ENCODE measurements around the gene LRRC7. TPM values are rescaled to one million over a fixed set of nuclear protein-coding genes. Genes with fewer than 3 reads are reported as not detected.
"Not testable (repeated sequence)": the region's sequence is repeated elsewhere in the genome, so short reads cannot be mapped to it uniquely, and the experiment has no call there.

The LRRC7 gene
- total RNA-seq, 1 donor from 2014 or later: 0.05 TPM

DNA sequence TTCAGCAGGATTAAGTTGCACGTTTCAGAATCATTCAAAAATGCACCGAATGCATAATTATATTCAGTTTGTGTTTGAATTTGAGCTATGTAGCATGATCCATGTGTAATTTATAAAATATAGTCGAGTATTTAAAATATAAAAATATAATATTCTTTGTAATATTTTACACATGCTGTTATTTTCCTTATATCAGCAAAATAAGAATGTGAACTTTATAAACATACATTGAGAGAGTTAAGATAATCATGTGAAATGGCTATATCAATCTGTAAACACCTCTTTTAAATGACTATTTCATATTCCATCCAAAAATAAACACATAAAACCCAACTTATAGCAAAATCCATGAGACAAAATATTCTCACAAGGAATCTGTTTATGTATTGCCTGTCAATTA, 303.7 kb downstream of the LRRC7 start:
- DNase-seq (ENCODE audit: low read depth): no peak

DNA sequence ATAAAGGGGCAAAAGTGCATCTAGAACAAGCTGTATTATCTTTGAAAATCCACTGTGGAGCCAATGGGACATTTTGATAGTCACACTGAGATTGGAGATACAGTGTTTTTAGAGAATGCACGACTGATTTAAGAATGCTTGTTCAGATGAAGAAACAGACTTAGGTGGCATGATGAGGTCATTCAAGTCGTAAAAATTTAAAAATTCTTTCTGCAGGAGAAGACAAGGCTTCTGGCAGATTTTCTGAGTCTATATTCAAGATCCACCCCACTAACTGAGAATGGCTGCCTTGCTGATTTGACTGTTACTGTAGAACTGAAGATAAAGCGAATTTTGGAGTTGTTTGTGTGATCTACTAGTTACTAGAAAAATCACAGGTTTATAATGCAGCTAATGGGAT, 310.6 kb downstream of the LRRC7 start:
- DNase-seq (ENCODE audit: low read depth): no peak

DNA sequence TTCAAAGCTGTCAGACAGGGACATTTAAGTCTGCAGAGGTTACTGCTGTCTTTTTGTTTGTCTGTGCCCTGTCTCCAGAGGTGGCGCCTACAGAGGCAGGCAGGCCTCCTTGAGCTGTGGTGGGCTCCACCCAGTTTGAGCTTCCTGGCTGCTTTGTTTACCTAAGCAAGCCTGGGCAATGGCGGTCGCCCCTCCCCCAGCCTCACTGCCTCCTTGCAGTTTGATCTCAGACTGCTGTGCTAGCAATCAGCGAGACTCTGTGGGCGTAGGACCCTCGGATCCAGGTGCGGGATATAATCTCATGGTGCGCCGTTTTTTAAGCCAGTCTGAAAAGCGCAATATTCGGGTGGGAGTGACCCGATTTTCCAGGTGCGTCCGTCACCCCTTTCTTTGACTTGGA, 320.3 kb downstream of the LRRC7 start:
- not testable (repeated sequence) for DNase-seq (ENCODE audit: low read depth)

DNA sequence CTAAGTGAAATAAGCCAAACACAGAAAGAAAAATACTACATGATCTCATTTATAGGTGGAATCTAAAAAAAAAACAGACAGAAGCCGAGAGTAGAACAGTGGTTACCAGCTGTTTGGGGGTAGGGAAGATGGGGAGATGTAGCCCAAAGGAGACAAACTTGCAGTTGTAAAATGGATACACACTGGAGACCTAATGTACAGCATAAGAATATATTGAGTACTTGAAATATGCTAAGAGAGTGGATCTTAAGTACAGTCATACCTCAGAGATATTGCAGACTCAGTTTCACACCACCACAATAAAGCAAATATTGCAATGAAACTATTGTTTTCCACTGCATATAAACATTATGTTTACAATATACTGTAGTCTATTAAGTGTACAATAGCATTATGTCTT, 320.9 kb downstream of the LRRC7 start:
- no peak for DNase-seq (ENCODE audit: low read depth)

DNA sequence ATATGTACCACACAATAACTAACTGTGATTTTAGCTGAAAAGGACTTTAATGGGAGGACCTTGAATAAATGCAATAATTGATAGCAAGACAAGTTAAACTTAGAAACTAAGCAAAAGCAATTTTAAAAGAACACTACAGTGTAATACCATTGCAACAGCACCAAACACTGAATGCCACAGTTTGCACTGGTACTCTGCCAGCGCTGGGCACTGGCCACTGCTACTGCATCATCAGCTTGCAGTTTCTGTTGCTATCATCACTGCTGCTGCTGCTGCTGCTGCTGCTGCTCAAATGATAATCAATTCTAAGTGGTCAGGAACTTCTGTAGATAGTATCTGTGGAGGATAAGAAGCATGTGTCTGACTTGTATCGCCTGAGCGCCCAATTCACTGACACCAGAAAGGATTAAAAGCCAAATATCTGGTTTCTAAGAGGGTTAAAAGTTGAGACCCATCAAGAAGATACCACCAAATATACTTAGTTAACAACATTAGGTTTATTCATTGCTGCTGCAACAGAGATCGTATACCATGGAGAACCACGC, 330.8 kb downstream of the LRRC7 start:
- DNase-seq (ENCODE audit: low read depth): no peak

DNA sequence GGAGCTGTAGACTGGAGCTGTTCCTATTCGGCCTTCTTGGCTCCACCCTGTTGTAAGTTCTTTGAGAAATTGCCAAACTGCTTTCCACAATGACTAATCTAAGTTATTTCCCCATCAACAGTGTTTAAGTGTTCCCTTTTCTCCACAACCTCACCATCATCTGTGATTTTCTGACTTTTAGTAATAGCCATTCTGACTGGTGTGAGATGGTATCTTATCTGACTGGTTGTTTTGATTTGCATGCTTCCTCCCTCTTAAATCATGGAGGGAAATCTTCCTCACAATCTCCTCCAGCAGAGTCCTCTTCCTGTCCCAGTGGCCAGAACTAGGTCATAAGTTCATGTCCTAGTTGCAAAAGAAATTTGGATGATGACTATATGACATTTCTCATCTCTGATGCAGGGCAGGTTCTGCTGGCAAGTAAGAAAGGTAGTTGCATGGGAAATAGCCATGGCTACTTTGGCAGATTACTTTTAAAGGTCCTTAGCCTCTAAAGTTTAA, 343.6 kb downstream of the LRRC7 start:
- DNase-seq (ENCODE audit: low read depth): no peak

DNA sequence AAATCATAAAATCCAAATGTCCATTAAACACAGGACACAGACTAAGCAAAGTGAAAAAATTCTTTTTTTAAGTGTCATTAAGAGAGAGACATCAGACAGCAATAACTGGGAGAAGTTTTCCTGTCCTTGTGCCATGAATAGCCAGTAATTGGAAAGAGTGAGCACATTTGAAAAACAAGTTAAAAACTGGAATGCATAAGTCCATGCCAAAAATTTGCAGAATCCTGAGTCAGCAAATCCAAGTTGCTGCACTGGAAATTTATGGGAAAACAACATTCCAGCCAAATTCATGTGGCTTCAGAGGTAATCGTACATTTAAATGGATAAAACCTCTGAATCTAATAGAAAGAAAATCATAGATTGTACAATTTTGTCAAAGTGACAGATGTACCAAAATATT, 346.3 kb downstream of the LRRC7 start:
- peak; percentile 11 for DNase-seq (ENCODE audit: low read depth)

DNA sequence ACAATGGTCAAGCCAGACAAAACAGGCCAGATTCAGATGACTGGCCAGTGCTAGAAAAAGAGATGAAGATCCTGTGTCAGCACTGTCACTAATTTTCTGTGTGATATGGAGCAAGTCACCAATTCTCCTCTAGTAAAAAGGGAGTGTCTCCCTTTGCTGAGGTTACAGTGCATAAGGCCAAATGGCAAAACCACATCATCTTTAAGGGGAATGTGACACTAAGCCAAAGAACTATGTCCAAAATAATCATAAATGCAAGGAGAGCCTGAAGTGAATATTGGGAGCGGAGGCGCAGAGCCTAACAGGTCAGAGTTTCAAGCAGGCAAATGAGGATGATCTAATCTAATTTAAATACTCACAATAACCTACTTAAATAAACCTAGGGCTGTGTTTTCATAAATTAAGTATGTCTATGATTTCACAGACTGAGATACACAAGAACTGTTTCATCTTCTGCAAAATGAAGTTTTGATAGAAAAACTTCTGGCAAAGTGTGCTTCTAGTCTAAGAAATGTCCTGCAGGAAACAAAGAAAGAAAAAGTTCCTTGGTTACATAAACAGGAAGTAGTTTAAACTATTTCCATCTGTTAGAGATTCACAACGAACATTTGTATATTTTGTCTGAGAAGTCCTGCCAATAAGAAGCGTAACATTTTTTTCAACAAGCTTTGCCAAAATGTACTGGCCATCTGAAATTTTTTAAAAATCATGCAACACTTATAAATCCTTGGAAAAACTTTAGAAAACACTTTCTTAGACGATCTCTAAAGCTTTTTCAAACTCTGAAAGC, 347.4 kb downstream of the LRRC7 start:
- no peak for DNase-seq (ENCODE audit: low read depth)

DNA sequence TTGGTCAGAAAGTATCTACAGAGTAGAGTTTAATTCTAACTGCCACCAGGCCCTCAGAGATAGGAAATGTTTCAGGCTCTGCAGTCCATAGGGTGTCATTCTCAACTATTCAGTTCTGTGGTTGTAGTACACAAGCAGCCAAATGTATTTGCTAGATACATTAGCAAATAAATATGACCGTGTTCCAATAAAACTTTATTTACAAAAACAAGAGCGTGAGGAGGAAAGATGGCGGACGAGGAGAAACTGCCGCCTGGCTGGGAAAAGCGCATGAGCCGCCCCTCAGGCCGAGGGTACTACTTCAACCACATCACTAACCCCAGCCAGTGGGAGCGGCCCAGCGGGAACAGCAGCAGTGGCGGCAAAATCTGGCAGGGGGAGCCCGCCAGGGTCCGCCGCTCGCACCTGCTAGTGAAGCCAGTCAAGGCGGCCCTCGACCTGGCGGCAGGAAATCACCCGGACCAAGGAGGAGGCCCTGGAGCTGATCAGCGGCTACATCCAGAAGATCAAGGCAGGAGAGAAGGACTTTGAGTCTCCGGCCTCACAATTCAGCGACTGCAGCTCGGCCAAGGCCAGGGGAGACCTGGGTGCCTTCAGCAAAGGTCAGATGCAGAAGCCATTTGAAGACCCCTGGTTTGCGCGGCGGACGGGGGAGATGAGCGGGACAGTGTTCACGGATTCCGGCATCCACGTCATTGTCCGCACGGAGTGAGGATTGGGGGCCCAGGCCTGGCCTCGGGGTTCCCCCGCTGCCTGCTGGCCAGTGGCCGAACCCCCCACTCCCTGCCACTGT, 351.6 kb downstream of the LRRC7 start:
- DNase-seq (ENCODE audit: low read depth): no peak

DNA sequence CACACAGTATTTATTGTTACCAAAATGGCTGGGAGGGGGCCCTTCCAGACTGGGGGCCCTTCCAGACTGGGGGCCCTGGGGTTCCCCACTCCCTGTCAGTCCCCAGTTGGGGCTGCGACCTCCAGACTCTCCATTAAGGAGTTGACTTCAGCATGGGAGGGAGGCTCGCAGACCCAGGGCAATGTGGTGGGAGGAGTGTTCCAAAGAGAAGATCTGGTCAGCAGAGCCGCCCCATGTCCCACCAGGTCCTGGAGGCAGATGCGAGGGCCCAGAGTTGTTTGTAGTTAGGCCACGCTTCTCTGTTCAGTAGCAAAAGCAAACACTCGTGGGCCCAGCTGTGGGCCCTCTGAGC, 352.2 kb downstream of the LRRC7 start:
- DNase-seq (ENCODE audit: low read depth): no peak

DNA sequence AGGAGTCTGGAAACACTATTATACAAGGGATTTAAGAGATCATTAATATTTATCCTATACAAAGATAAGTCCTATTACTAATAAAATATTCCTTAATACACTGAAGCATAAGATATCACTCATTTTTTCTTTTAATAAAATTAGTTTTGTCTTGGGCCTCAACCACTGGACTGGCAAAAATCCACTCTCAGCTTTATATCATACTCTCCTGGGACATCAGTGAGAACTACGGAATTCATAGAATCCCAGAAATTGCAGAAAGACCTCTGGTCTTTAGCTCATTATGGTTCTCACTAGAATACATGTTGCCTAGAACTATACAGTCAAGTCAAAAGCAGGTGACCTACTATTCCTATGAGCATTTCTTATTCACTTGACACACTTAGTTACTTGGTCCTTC, 352.7 kb downstream of the LRRC7 start:
- no peak for DNase-seq (ENCODE audit: low read depth)

DNA sequence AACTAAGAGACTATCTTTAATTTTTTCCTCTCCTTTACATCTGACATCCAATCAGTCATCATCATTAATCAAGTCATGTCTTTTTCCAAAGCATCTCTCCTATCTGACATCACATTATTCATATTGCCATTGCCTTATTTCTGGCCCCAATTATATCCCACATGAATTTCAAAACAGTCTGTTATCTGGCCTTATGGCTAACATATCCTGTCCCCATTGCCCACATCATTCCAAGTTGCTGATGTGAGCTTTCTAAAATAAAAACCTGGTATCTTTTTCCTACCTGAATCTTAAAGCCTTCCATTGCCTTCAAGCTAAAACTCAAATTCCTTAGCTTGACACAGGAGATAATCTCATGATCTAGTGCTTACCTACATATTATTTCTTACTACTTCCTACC, 353.8 kb downstream of the LRRC7 start:
- no peak for DNase-seq (ENCODE audit: low read depth)

DNA sequence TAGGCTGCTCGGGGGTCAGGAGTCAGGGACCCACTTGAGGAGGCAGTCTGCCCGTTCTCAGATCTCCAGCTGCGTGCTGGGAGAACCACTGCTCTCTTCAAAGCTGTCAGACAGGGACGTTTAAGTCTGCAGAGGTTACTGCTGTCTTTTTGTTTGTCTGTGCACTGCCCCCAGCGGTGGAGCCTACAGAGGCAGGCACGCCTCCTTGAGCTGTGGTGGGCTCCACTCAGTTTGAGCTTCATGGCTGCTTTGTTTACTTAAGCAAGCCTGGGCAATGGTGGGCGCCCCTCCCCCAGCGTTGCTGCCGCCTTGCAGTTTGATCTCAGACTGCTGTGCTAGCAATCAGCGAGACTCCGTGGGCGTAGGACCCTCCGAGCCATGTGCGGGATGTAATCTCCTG, 360.5 kb downstream of the LRRC7 start:
- not testable (repeated sequence) for DNase-seq (ENCODE audit: low read depth)

DNA sequence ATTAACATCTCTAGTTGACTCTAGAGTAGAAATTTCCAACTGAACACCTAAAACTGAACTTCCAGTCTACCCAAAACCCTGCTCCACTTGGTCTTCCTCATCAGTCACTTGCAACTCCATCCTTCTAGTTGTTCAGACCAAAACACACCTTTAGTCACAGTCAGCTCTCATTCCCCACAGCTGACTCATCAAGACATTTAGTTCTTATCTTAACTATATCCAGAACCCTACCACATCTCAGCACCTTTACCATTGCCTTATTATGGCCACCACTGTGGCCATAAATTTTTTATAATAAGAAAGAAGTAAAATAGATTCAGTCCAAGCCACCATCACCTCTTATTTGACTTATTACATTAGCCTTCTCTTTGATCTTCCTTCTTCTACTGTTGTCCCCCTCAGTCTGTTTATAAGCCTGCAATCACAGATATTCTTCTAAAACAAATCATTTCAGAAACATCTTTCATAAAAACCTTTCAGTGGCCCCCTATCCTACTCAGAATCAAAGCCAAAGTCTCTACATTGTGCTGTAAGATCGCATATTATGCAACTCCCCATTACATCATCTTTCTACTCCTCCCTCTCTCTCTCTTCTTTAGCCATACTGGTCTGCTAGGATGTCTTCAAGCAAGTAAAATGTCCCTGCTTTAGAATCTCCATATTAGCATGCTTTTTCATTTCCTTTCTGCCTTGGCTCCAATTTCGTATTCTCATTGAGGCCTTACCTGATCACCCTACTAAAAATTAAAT, 361.8 kb downstream of the LRRC7 start:
- DNase-seq (ENCODE audit: low read depth): no peak

DNA sequence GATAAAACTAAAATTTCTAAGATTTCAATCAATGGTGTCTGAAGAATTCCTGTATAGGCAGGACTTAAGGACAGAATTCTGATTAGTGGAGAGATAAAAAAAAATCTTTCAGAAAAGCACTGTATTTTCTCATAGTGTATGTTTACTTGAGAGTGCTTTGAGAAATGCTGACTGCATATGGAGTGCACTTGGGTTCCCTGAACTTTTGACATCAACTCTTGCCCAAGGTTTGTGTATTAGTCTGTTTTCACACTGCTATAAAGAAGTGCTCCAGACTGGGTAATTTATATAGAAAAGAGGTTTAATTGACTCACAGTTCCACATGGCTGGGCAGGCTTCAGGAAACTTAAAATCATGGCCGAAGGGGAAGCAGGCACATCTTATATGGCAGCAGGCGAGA, 362.7 kb downstream of the LRRC7 start:
- DNase-seq (ENCODE audit: low read depth): no peak

DNA sequence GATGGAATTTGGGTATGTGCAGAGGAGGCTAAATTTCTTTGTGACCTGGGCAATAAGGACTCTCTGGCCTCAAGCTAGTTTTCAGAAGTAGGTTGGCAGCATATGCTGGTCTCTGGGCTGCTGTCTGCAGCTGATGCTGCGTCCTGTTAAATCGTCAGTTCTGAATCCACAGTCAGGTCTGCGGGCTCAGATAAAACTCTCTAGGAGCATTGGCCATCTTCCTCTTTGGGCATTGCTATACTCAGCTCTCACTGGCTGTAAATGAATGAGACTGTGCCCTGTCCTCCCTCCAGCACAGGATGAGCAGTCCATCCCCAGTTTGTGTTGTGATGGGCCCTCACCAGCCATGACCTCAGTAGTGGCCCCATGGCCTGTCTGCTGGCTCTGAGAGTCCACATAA, 365.0 kb downstream of the LRRC7 start:
- no peak for DNase-seq (ENCODE audit: low read depth)

DNA sequence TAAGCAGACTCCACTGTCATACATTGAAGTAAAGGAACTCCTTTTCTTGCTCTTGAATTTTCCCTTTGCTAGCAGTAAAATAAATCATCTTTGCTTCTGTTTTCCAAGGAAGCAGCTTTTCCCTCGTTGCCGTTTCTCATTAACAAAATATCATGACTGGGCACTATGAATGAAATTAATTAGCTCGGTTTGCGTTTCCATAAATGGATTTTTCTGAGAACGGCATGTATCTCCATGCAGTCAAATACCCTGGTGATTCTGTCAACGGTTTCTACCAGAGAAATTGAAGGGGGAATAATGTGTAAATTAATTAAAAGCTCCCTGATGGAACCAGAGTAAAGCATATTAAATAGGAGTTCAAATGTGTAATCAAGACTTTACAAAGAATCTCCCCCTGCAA, 372.5 kb downstream of the LRRC7 start:
- no peak for DNase-seq (ENCODE audit: low read depth)

DNA sequence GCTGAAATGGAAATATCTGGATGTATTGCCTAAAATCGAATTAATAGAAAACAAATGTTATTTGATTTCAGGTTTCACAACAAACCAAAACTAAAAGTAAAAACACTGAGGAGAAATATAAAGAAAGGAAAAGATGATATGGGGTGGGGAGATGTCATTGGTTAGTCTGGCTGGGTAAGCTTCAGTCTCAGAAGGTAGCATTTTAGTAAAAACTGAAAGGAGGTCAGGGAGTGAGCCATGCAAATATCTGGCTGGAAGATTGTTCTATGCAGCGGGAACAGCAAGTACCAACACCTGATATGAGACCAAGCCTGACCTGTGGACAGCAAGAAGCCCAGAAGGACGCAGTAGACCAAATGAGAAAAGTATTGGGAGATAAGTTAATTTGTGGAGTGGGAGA, 373.1 kb downstream of the LRRC7 start:
- DNase-seq (ENCODE audit: low read depth): no peak

DNA sequence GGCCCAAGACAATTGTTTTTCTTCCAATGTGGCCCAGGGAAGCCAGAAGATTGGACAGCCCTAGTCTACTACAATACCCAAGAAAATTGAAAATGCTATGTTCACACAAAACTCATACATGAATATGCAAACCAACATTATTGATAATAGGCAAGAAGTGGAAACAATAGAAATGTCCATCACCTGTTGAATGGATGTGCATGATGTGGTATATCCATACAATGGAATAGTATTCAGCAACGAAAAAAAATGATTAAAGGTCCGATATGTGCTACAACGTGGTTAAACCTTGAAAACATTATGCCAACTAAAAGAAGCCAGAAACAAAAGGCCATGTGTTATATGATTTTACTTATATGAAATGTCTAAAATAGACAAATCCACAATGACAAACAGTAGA, 375.3 kb downstream of the LRRC7 start:
- no peak for DNase-seq (ENCODE audit: low read depth)

DNA sequence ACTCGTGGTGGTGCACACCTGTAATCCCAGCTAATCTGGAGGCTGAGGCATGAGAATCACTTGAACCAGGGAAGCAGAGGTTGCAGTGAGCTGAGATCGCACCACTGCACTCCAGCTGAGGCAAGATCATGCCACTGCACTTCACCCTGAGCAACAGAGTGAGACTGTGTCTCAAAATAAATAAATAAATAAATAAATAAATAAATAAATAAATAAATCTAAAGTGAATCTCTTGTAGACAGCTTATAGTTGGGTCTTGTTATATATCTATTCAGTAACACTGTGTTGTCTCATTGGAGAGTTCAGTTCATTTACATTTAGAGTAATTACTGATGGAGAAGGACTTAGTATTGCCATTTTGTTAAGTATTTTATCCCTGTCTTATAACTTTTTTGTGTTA, 379.2 kb downstream of the LRRC7 start:
- no peak for DNase-seq (ENCODE audit: low read depth)

DNA sequence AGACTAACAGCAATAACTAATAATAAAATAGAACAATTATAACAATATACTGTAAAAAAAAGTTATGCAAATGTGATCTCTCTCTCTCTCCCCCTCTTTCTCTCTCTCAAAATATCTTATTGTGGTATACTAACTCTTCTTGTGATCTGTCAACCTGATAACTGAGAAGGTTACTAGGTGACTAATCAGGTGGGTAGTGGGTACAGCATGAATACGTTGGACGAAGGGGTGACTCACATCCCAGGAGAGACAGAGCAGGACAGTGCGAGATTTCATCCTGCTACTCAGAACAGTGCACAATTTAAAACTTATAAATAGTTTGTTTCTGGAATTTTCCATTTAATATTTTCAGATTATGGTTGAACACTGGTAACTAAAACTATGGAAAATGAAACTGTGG, 380.1 kb downstream of the LRRC7 start:
- peak; percentile 82 for DNase-seq (ENCODE audit: low read depth)

DNA sequence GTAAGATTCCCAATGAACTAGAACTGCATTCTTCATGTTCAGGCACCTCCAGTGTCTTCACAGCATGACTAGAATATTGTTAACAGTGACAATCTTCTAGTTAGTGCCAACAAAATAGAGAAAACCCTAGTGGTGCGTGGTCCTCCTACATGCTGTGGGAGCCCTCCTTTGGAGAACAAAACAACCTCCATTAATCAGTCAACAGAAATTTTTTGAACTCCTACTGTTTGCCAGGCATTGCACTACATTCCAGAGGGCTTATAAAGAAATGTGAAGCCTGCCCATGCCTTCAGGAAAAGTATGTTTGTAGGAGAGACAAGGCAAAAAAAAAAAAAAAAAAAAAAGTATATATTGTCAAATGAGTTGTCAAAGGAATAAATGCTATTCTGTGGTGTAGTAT, 385.0 kb downstream of the LRRC7 start:
- DNase-seq (ENCODE audit: low read depth): no peak

Data from renal cortical epithelial cell (primary cell).